ENCODE data around the gene KIF1A. TPM values are rescaled to one million over a fixed set of nuclear protein-coding genes. Genes with fewer than 3 reads are reported as not detected.
A peak's percentile ranks its signal among the peaks of the same experiment; 100 is the strongest.

Gene KIF1A
- polyA plus RNA-seq, 1 donor, result 15.8 TPM

DNA sequence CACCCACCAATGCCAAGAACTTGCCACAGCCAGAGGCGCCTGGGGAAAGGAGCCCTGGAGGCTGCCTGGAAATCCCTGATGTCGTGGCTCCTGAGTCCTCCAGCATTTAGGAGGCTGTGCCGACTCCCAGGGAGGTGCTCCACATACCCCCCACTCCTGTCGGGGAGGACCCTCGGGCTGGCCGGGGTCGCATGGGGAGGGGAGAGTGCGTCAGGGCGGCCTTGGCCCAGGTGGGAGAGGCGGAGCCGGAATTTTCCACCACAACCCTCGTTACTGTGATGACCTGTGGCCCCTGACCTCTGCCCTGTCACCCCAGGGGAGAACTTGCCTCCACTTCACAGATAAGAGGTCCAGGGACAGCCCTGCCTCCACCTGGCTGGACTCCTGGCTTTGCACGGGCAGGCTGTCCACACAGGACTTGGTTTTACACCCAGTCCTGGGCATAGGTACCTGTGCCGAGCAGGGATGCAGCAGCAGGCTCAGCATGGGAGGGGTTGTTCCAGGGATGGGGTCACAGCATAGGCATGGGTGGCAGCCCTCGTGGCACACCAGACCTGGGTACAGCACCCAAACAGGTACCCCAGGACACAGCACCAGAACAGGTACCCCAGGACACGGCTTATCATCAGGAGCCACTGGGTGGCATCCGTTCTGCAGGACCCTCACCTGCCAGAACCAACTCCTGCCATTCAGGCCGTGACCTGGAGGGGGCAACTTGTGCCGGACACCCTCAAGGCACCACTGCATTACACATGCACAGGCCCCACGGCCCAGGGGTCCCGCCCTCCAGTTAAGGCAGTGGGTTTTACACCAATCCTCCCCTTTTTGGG, 36.3 kb upstream of the KIF1A start:
- H3K27ac ChIP-seq (ENCODE audit: low read length), result no peak overlapping the region

DNA sequence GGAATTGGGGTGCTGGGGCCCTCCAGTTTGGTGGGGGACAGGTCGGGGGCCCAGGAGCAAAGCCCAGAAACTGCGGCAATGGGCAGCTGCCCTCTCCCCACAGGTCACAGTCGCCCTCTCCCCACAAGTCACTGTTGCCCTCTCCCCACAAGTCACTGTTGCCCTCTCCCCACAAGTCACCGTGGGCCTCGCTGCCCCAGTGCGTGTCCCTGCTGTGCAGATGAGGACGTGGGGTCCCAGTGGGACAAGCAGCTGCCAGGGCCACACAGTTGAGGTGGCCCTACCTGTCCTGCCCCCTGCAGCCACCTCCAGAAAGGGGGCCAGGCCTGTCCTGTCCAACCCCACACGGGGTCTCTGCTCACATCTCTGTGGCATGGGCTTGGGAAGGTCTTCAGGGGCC, 35.7 kb upstream of the KIF1A start:
- Histone ChIP-seq H3K36me3 (ENCODE audit: control insufficient read depth, insufficient read depth, low read length) (no peaks in the 10 kb centered on the region), H3K9me3 (ENCODE audit: control insufficient read depth, low read depth, low read length) (peaks cover 4% of the 10 kb centered on the region), H3K4me1 (ENCODE audit: control insufficient read depth, insufficient read depth, low read length) (peaks cover 18% of the 10 kb centered on the region), H3K27ac (ENCODE audit: low read length) (no peak overlapping the region), H3K27me3 (ENCODE audit: control insufficient read depth, insufficient read depth, low read length) (no peaks in the 10 kb centered on the region), H3K4me3 (ENCODE audit: low read length) (no peak overlapping the region)
- WGBS (ENCODE audit: insufficient coverage, low lambda C conversion rate), result no CpG with 5 or more reads among the region's 8 CpGs
- no peak for DNase-seq

More for the DNA sequence above, 36.3 kb upstream of the KIF1A start:
- H3K27me3 ChIP-seq (ENCODE audit: control insufficient read depth, insufficient read depth, low read length), result no peaks in the 10 kb centered on the region
- no peaks in the 10 kb centered on the region for H3K36me3 ChIP-seq (ENCODE audit: control insufficient read depth, insufficient read depth, low read length)
- H3K4me1 ChIP-seq (ENCODE audit: control insufficient read depth, insufficient read depth, low read length), result peaks cover 17% of the 10 kb centered on the region
- peaks cover 4% of the 10 kb centered on the region for H3K9me3 ChIP-seq (ENCODE audit: control insufficient read depth, low read depth, low read length)
- no peak overlapping the region for H3K4me3 ChIP-seq (ENCODE audit: low read length)
- WGBS (ENCODE audit: insufficient coverage, low lambda C conversion rate), result no CpG with 5 or more reads among the region's 21 CpGs
- DNase-seq, result no peak

DNA sequence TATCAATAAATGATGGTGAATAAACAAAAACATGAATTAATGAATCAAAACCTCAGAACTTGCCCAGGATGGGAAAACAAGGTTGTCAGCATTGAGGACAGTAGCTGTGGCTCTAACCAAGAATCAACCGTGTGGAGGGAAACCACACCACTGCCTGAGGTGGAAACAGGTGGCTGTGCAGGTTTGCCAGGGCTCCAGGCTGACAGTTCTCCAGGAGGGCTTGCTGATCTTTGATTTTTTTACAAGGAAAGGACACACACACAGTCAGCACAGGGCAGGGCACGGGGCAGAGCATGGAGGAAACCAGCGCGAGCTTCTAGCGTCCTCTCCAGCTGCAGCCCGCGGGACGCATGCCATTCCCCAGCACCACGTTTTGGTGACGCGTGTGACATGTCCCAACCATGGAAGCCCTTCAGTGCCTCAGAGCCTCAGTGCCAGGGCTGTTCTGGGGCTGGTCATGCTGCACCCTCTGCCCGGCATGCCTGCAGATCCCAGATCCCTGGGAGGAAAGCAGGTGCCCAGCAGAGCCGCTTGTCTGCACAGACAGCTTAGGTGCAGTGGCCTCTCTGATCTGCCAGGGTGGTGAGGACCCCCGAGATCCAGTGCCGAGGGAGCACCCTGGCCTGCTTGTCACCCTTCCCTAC, 32.8 kb upstream of the KIF1A start:
- Histone ChIP-seq H3K27me3 (ENCODE audit: control insufficient read depth, insufficient read depth, low read length) (no peaks in the 10 kb centered on the region), H3K4me3 (ENCODE audit: low read length) (no peak overlapping the region), H3K27ac (ENCODE audit: low read length) (no peak overlapping the region), H3K36me3 (ENCODE audit: control insufficient read depth, insufficient read depth, low read length) (no peaks in the 10 kb centered on the region), H3K4me1 (ENCODE audit: control insufficient read depth, insufficient read depth, low read length) (peaks cover 15% of the 10 kb centered on the region), H3K9me3 (ENCODE audit: control insufficient read depth, low read depth, low read length) (peaks cover 4% of the 10 kb centered on the region)
- no CpG with 5 or more reads among the region's 15 CpGs for WGBS (ENCODE audit: insufficient coverage, low lambda C conversion rate)
- DNase-seq, result no peak

DNA sequence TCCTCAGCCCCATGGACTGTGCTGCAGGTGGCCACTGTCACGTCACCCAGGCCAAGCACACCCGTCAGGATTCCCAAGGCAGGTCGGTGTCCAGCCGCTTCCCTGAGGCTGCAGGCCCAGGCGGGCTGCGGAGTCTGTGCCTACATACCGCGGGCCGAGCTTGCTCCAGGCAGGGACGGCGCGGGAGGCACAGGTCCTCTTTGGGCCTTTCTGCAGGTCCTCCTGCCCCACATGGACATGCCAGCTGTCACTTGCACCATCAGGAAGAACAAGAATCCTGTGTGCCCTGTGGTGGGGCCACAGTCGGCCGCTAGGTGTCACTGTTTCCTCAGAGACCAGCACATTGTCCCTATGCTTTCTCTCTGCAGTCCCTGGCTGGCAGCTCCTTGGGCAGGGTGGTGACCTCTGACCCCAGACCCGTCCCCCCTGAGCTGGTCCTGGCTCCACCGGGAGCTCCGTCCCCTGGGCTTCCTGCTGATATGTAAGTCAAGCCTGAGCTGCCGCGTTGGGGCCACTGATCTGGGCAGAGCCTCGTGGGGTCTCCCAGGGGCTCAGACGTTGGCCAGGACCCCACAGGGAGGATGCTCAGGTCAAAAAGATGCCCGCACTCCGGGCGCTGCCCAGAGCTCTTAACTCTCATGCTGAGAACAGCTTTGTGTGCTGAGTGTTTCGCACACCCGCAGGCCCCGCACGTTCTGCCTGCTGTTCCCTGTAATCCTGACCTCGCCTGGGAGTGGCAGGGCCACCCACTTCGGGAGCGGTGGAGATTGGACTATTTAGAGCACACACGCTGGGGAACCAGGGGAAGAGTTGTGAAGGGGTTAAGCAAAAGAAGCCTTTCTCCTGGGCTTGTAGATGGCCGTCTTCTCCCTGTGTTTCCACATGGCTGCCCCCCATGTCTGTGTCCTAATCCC, 31.3 kb upstream of the KIF1A start:
- peaks cover 3% of the 10 kb centered on the region for H3K4me1 ChIP-seq (ENCODE audit: control insufficient read depth, insufficient read depth, low read length)
- no peak overlapping the region for H3K27ac ChIP-seq (ENCODE audit: low read length)
- H3K9me3 ChIP-seq (ENCODE audit: control insufficient read depth, low read depth, low read length), result peaks cover 4% of the 10 kb centered on the region
- no peaks in the 10 kb centered on the region for H3K36me3 ChIP-seq (ENCODE audit: control insufficient read depth, insufficient read depth, low read length)
- DNase-seq, result peak; percentile 68 to 77
- no peaks in the 10 kb centered on the region for H3K27me3 ChIP-seq (ENCODE audit: control insufficient read depth, insufficient read depth, low read length)
- WGBS (ENCODE audit: insufficient coverage, low lambda C conversion rate), result no CpG with 5 or more reads among the region's 33 CpGs
- no peak overlapping the region for H3K4me3 ChIP-seq (ENCODE audit: low read length)

DNA sequence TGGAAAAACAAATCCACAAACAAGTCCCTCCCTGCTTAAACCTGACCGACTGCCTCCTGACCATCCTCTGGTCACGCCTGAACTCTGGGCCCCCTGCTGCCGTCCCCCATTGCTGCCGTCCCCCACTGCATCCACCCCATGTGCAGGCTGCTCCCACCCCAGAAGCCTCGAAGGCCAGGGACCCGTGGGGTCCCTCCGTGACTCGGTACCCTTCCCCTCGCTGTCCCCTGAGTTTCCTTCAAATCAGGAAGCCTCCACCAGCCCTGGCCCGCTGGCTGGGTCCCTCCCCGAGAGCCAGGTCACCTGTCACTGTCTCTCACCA, 30.7 kb upstream of the KIF1A start:
- Histone ChIP-seq H3K36me3 (ENCODE audit: control insufficient read depth, insufficient read depth, low read length) (no peaks in the 10 kb centered on the region), H3K27ac (ENCODE audit: low read length) (no peak overlapping the region), H3K4me1 (ENCODE audit: control insufficient read depth, insufficient read depth, low read length) (peaks cover 5% of the 10 kb centered on the region), H3K4me3 (ENCODE audit: low read length) (no peak overlapping the region), H3K9me3 (ENCODE audit: control insufficient read depth, low read depth, low read length) (peaks cover 4% of the 10 kb centered on the region), H3K27me3 (ENCODE audit: control insufficient read depth, insufficient read depth, low read length) (no peaks in the 10 kb centered on the region)
- DNase-seq, result no peak
- WGBS (ENCODE audit: insufficient coverage, low lambda C conversion rate), result 40% methylated on average over 1 of the region's 11 CpGs

DNA sequence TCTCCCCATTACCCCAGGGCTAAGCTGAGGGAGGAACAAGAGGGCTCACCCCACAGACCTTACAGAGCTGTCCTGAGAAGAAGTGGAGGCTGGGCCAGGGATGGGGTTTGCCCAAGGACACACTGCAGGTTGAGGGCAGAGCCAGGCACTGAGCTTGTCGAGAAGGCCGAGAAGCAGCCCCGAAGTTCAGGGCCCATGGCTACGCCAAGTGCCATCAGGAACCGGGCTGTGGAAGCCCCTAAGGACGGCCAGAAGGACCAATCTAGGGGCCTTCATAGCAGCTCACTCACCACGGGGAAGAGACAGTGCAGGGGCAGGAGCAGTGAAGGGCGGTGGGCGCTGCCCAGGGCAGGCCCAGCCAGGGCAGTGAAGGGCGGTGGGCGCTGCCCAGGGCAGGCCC, 30.0 kb upstream of the KIF1A start:
- Histone ChIP-seq H3K9me3 (ENCODE audit: control insufficient read depth, low read depth, low read length) (no peaks in the 10 kb centered on the region), H3K27ac (ENCODE audit: low read length) (no peak overlapping the region), H3K4me1 (ENCODE audit: control insufficient read depth, insufficient read depth, low read length) (peaks cover 5% of the 10 kb centered on the region), H3K27me3 (ENCODE audit: control insufficient read depth, insufficient read depth, low read length) (no peaks in the 10 kb centered on the region), H3K4me3 (ENCODE audit: low read length) (no peak overlapping the region), H3K36me3 (ENCODE audit: control insufficient read depth, insufficient read depth, low read length) (no peaks in the 10 kb centered on the region)
- no peak for DNase-seq
- WGBS (ENCODE audit: insufficient coverage, low lambda C conversion rate), result no CpG with 5 or more reads among the region's 11 CpGs

DNA sequence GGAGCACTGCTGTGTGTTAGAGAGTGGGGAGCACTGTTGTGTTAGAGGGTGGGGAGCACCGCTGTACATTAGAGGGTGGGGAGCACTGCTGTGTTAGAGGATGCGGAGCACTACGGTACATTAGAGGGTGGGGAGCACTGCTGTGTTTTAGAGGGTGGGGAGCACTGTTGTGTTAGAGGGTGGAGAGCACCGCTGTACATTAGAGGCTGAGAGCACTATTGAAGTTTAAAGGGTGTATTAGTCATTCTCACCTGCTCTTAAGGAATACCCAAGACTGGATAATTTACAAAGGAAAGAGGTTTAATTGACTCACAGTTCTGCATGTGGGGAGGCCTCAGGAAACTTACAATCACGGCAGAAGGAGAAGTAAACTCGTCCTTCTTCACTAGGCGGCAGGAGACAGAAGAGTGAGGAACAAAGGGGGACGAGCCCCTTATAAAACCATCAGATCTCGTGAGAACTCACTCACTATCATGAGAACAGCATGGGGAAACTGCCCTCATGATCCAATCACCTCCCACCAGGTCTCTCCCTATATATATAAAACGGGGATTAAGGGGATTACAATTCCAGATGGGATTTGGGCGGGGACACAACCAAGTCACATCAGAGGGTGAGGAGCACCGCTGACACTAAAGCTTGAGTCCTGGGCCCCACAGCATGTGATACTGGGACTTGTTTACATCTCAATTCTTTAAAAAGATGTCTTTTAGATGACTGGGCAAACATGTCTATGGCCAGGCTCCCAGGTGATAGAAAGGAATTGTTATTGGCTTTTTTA, 29.1 kb upstream of the KIF1A start:
- Histone ChIP-seq H3K27me3 (ENCODE audit: control insufficient read depth, insufficient read depth, low read length) (peaks cover 2% of the 10 kb centered on the region), H3K4me3 (ENCODE audit: low read length) (no peak overlapping the region), H3K9me3 (ENCODE audit: control insufficient read depth, low read depth, low read length) (no peaks in the 10 kb centered on the region), H3K27ac (ENCODE audit: low read length) (no peak overlapping the region), H3K4me1 (ENCODE audit: control insufficient read depth, insufficient read depth, low read length) (peaks cover 5% of the 10 kb centered on the region), H3K36me3 (ENCODE audit: control insufficient read depth, insufficient read depth, low read length) (no peaks in the 10 kb centered on the region)
- DNase-seq, result no peak
- WGBS (ENCODE audit: insufficient coverage, low lambda C conversion rate), result no CpG with 5 or more reads among the region's 12 CpGs

DNA sequence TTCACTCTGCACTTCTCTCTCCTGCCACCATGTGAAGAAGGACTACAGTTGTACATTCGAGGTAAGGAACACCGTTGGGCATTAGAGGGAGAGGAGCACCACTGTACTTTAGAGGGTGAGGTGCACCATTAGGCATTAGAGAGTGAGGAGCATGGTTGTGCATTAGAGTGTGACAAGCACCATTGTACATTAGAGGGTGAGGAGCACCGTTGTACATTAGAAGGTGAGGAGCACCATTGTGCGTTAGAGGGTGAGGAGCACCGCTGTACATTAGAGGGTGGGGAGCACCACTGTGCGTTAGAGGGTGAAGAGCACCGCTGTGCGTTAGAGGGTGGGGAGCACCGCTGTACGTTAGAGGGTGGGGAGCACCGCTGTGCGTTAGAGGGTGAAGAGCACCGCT, 27.8 kb upstream of the KIF1A start:
- Histone ChIP-seq H3K36me3 (ENCODE audit: control insufficient read depth, insufficient read depth, low read length) (no peaks in the 10 kb centered on the region), H3K27ac (ENCODE audit: low read length) (no peak overlapping the region)
- WGBS (ENCODE audit: insufficient coverage, low lambda C conversion rate), result no CpG with 5 or more reads among the region's 13 CpGs

DNA sequence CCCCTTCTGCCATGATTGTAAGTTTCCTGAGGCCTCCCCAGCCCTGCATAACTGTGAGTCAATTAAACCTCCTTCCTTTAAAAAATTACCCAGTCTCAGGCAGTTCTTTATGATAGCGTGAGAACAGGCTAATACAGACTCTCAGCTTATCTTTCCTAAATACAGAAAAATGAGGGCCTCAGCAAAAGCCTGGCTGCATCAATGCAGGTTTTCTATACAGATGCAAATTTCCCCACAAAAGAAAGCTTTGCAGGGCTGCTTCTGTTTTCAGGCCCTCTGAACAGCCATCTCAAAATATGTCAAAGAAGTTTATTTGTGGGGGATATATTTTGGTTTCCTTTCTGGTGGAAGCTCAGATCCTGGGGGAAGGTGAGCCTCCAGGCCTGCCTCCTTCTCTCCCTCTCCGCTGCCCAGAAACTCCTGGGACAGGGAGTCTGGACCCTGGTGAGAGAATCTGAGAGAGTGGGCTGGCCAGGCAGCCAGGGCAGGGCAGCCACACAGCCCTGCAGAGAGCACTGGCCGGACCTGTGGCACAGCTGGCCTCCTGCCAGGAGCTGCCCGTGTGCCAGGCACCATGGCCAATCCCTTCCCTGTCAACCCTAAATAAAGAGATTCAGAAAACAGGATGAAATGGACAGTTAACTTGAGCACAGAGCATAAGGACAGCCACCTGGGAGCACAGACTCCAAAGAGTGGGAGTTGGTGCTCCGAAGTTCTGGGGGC, 27.0 kb upstream of the KIF1A start:
- no peak overlapping the region for H3K27ac ChIP-seq (ENCODE audit: low read length)
- no peak for DNase-seq
- no CpG with 5 or more reads among the region's 5 CpGs for WGBS (ENCODE audit: insufficient coverage, low lambda C conversion rate)

More for the DNA sequence above, 27.8 kb upstream of the KIF1A start:
- Histone ChIP-seq H3K4me3 (ENCODE audit: low read length) (no peak overlapping the region), H3K9me3 (ENCODE audit: control insufficient read depth, low read depth, low read length) (no peaks in the 10 kb centered on the region), H3K4me1 (ENCODE audit: control insufficient read depth, insufficient read depth, low read length) (peaks cover 5% of the 10 kb centered on the region), H3K27me3 (ENCODE audit: control insufficient read depth, insufficient read depth, low read length) (peaks cover 2% of the 10 kb centered on the region)
- DNase-seq, result no peak

More for the DNA sequence above, 27.0 kb upstream of the KIF1A start:
- Histone ChIP-seq H3K4me3 (ENCODE audit: low read length) (no peak overlapping the region), H3K36me3 (ENCODE audit: control insufficient read depth, insufficient read depth, low read length) (no peaks in the 10 kb centered on the region), H3K27me3 (ENCODE audit: control insufficient read depth, insufficient read depth, low read length) (peaks cover 5% of the 10 kb centered on the region), H3K9me3 (ENCODE audit: control insufficient read depth, low read depth, low read length) (no peaks in the 10 kb centered on the region), H3K4me1 (ENCODE audit: control insufficient read depth, insufficient read depth, low read length) (peaks cover 5% of the 10 kb centered on the region)
